OCI-LY7 (cell line): ENCODE measurements around the gene PRTN3. TPM values are rescaled to one million over a fixed set of nuclear protein-coding genes. Genes with fewer than 3 reads are reported as not detected.

Experiments used
- BruUV-seq: library from RNA; stranded (reverse); fragments of 400-500 nt; replicated peaks from 2 replicates; lab custom pipeline; 2021; lab: Mats Ljungman, UMichigan
- CTCF ChIA-PET: fragments of 300-600 bp; sonication (Branson Sonifier 250); formaldehyde crosslinking; loops from one replicate; lab custom pipeline; 2022; ENCODE audit warnings: antibody characterized with exemption; ENCODE audit not compliant: unreplicated experiment; lab: Charles Lee
- POLR2A ChIA-PET: fragments of 300-600 bp; sonication (Branson Sonifier 250); formaldehyde crosslinking; loops from one replicate; lab custom pipeline; 2022; ENCODE audit warnings: antibody characterized with exemption; lab: Charles Lee
- DNase-seq: peaks from one replicate; pipeline ENCODE4 v3.0.0-alpha.2; 2015; ENCODE audit warnings: low spot score
- H2AFZ ChIP-seq: fragments of 200-600 bp; sonication (generic), shearing (Covaris generic); 2 replicates; pipeline ENCODE4 v1.6.1; 2014; ENCODE audit warnings: mild to moderate bottlenecking, antibody characterized with exemption, low read length, moderate library complexity
- H3K27ac ChIP-seq: fragments of 200-600 bp; sonication (generic); 2 replicates; pipeline ENCODE4 v1.5.1; 2014; ENCODE audit warnings: mixed run types, low read depth, mild to moderate bottlenecking, moderate library complexity, low read length, inconsistent platforms; ENCODE audit not compliant: poor library complexity, severe bottlenecking
- H3K36me3 ChIP-seq: fragments of 200-600 bp; sonication (generic); 2 replicates; pipeline ENCODE4 v1.6.1; 2014; ENCODE audit warnings: mild to moderate bottlenecking, antibody characterized with exemption, low read length, moderate library complexity, mixed read lengths; ENCODE audit not compliant: insufficient read depth
- H3K4me1 ChIP-seq: fragments of 200-600 bp; sonication (generic); 2 replicates; pipeline ENCODE4 v1.5.1; 2014; ENCODE audit warnings: mild to moderate bottlenecking, low read length; ENCODE audit not compliant: insufficient read depth, poor library complexity, severe bottlenecking
- H3K4me2 ChIP-seq: fragments of 200-600 bp; sonication (generic); 2 replicates; pipeline ENCODE4 v1.6.1; 2014; ENCODE audit warnings: mild to moderate bottlenecking, low read length
- H3K4me3 ChIP-seq: fragments of 200-600 bp; sonication (generic); 2 replicates; pipeline ENCODE4 v1.5.1; 2014; ENCODE audit warnings: mild to moderate bottlenecking, low read depth, low read length; ENCODE audit not compliant: poor library complexity, severe bottlenecking
- H3K79me2 ChIP-seq: fragments of 200-600 bp; sonication (generic); 2 replicates; pipeline ENCODE4 v1.6.1; 2016; ENCODE audit warnings: low read depth, mild to moderate bottlenecking, low read length, moderate library complexity, mixed read lengths; ENCODE audit not compliant: insufficient read depth
- H3K9me2 ChIP-seq: fragments of 200-600 bp; sonication (generic); 2 replicates; pipeline ENCODE4 v1.6.1; 2016; ENCODE audit warnings: mild to moderate bottlenecking, low read length, mixed read lengths; ENCODE audit not compliant: insufficient read depth
- H3K9me3 ChIP-seq: fragments of 200-600 bp; sonication (generic); 2 replicates; pipeline ENCODE4 v1.6.1; 2014; ENCODE audit warnings: mild to moderate bottlenecking, mixed run types, low read length, mixed read lengths
- H4K20me1 ChIP-seq: fragments of 200-600 bp; sonication (generic); 2 replicates; pipeline ENCODE4 v1.6.1; 2014; ENCODE audit warnings: mild to moderate bottlenecking, antibody characterized with exemption, low read length, moderate library complexity, mixed read lengths; ENCODE audit not compliant: insufficient read depth
- EZH2phosphoT487 ChIP-seq: fragments of 200-600 bp; sonication (generic); IDR thresholded peaks from 2 replicates; pipeline ENCODE4 v1.6.1; 2018; ENCODE audit warnings: low read depth, borderline replicate concordance, mild to moderate bottlenecking, mixed run types, antibody characterized with exemption, low read length, moderate library complexity, mixed read lengths
- intact Hi-C: fragments of 100-400 bp; cut with micrococcal nuclease; formaldehyde crosslinking; loops from one replicate; pipeline ENCODE4 v1.10.0; 2022; ENCODE audit not compliant: unreplicated experiment
- total RNA-seq, 2 experiments: library from RNA; depleted of rRNA in 1 of 2; stranded (reverse); fragments of >200 nt in 1 of 2; shearing (Covaris generic) in 1 of 2; gene quantifications; 2 replicates each; pipeline ENCODE4 v1.2.3, GENCODE V29; 2014 to 2022
- TF ChIP-seq, protein P1 (sequence below): fragments of 200-600 bp; sonication (generic); conservative IDR thresholded peaks from 2 replicates; pipeline ENCODE4 v1.5.1; 2014; ENCODE audit warnings: mild to moderate bottlenecking, antibody characterized with exemption, low read length, moderate library complexity, mixed read lengths

The PRTN3 gene
- total RNA-seq, 2 experiments from 2014 or later = not detected

DNA sequence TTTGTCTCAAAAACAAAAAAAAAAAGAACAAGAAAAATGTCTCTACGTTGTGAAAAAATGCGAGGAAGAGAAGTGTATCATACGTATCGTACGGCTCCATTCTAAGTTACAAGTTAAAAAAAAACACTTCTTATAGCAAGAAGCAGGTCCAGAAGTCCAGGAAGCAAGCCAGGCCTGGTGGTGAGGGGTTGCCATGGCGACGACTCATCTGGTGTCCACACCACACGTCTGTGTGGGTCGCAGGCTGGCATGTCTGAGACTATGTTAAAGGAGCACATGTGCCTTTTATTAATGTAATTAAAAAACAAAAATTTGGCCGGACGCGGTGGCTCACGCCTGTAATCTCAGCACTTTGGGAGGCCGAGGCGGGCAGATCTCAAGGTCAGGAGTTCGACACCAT, 46.3 kb downstream of the PRTN3 start:
- ChIA-PET CTCF (no interaction called here), POLR2A (no interaction called here)
- Histone ChIP-seq H3K27ac (no peak overlapping the region), H3K4me2 (no peak overlapping the region), H3K4me3 (no peak overlapping the region), H3K4me1 (peaks cover 3% of the 10 kb centered on the region), H3K9me3 (no peaks in the 10 kb centered on the region), H3K36me3 (peaks cover 40% of the 10 kb centered on the region), H2AFZ (no peak overlapping the region), H3K9me2 (no peaks in the 10 kb centered on the region), H4K20me1 (no peaks in the 10 kb centered on the region), H3K79me2 (0 out of 2 replicates have a peak, but pooled peaks cover under 1% of the 10 kb centered on the region)
- TF ChIP-seq, protein P1, sequence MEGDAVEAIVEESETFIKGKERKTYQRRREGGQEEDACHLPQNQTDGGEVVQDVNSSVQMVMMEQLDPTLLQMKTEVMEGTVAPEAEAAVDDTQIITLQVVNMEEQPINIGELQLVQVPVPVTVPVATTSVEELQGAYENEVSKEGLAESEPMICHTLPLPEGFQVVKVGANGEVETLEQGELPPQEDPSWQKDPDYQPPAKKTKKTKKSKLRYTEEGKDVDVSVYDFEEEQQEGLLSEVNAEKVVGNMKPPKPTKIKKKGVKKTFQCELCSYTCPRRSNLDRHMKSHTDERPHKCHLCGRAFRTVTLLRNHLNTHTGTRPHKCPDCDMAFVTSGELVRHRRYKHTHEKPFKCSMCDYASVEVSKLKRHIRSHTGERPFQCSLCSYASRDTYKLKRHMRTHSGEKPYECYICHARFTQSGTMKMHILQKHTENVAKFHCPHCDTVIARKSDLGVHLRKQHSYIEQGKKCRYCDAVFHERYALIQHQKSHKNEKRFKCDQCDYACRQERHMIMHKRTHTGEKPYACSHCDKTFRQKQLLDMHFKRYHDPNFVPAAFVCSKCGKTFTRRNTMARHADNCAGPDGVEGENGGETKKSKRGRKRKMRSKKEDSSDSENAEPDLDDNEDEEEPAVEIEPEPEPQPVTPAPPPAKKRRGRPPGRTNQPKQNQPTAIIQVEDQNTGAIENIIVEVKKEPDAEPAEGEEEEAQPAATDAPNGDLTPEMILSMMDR = no peak
- no peak for TF ChIP-seq EZH2phosphoT487
- intact Hi-C loops = no loop called here
- DNase-seq = no peak
- no TSS peak for BruUV-seq

GRCh38 chr19:887599-887998, 46.8 kb downstream of the PRTN3 start:
- no peaks in the 10 kb centered on the region for H4K20me1 ChIP-seq
- TF ChIP-seq EZH2phosphoT487 = no peak
- TF ChIP-seq, protein P1 = no peak
- H3K4me1 ChIP-seq = peaks cover 5% of the 10 kb centered on the region
- no peaks in the 10 kb centered on the region for H3K9me3 ChIP-seq
- no peaks in the 10 kb centered on the region for H3K9me2 ChIP-seq
- H2AFZ ChIP-seq = no peak overlapping the region
- peaks cover 36% of the 10 kb centered on the region for H3K36me3 ChIP-seq
- ChIA-PET POLR2A (no interaction called here), CTCF (no interaction called here)
- H3K27ac ChIP-seq = no peak overlapping the region
- H3K4me3 ChIP-seq = no peak overlapping the region
- H3K4me2 ChIP-seq = no peak overlapping the region
- no peak for DNase-seq
- intact Hi-C loops = no loop called here
- no TSS peak for BruUV-seq
- H3K79me2 ChIP-seq = 0 out of 2 replicates have a peak, but pooled peaks cover 5% of the 10 kb centered on the region

GRCh38 chr19:888581-889385, 48.0 kb downstream of the PRTN3 start:
- peaks cover 24% of the 10 kb centered on the region for H3K36me3 ChIP-seq
- peaks cover 5% of the 10 kb centered on the region for H3K4me1 ChIP-seq
- no peaks in the 10 kb centered on the region for H3K9me3 ChIP-seq
- ChIA-PET CTCF (no interaction called here), POLR2A (no interaction called here)
- no peak overlapping the region for H3K4me2 ChIP-seq
- no peak for DNase-seq
- H2AFZ ChIP-seq = no peak overlapping the region
- H3K27ac ChIP-seq = no peak overlapping the region
- H3K4me3 ChIP-seq = no peak overlapping the region
- H3K79me2 ChIP-seq = 0 out of 2 replicates have a peak, but pooled peaks cover 5% of the 10 kb centered on the region
- intact Hi-C loops = no loop called here
- TSS peak; percentile 62 for BruUV-seq
- TF ChIP-seq, protein P1 = no peak
- TF ChIP-seq EZH2phosphoT487 = no peak
- no peaks in the 10 kb centered on the region for H3K9me2 ChIP-seq
- no peaks in the 10 kb centered on the region for H4K20me1 ChIP-seq
